GM19455 (cell line): ENCODE measurements around the gene PTBP1.

Experiments
- ATAC-seq: cut with Tn5 transposase; IDR thresholded peaks from one replicate; pipeline ENCODE4 v1.9.1; 2021; ENCODE audit not compliant: unreplicated experiment

The PTBP1 gene

DNA sequence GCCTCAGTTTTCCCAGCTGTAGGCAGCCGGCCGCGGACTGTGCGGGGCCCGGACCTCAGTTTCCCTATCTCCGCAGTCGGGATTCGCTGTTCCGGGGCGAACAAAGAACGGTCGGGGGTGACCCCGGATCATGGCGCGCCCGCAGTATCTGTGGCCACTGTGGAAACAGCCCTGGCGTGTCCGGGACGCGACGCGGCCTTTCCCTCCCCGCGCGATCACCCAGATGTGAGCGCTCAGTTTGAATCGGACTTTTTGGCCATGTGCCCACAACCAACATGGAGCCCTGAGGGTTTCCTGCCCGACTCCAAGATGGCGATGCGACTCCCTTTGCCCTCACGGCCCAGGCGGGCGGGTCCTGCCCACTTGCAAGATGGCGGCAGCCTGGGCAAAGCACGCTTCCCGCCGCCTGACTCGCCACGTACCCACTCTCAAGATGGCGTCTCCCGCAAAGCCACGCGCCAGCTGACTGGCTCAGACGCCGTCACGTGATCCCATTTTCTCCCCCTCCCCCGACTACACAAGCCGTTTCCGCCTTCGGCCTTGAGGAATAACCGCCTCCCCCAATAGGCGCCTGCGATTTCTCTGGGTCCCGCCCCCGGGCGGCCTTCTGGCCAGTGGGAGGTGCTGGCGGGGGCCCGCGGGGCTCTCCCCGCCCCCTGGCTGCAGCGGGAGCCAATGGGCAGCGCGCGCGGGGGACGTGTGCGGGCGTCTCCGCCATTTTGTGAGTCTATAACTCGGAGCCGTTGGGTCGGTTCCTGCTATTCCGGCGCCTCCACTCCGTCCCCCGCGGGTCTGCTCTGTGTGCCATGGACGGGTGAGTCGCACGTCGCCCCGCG, at the start of gene PTBP1:
TSS of gene PTBP1 (plus strand) at position 761 of the 836 bp plus-strand sequence. CDS start at position 807, 46 bp downstream.
- peak; percentile 75 for ATAC-seq

DNA sequence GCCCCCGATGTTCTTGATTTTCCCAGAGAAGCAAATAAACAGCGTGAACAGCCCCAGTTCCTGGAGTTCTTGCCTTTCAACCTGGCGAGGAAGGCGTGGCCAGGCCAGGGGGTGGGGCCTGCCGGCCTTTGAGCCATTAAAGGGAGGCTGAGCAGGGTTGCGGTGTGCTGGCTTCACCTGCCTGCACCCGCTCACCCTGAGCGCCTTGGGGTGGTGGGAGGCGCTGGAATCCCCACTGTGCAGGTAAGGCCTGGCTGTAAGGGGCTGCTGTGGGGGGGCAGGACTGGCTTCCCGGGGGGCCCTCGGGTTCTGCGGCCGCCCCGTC, 49.0 kb upstream of the PTBP1 start:
- no peak for ATAC-seq

DNA sequence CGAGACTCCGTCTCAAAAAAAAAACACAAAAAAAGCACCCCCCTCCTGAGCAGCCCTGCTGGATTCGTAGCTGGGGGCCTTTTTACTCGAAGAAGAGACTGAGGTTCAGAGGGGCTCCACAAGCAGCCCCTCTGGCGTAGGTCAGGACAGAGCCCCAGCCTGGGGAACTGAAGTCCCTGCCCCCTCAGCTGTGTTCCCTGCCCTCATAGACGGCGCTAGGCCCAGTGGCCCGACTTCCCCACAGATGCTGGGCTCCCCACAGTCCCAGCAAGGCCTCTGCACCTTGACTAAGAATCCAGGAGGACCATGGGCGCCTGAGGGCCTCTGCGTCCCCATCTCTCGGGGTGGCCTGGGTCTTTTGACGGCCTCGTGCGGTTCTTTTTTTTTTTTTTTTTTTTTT, 47.4 kb upstream of the PTBP1 start:
- no peak for ATAC-seq

DNA sequence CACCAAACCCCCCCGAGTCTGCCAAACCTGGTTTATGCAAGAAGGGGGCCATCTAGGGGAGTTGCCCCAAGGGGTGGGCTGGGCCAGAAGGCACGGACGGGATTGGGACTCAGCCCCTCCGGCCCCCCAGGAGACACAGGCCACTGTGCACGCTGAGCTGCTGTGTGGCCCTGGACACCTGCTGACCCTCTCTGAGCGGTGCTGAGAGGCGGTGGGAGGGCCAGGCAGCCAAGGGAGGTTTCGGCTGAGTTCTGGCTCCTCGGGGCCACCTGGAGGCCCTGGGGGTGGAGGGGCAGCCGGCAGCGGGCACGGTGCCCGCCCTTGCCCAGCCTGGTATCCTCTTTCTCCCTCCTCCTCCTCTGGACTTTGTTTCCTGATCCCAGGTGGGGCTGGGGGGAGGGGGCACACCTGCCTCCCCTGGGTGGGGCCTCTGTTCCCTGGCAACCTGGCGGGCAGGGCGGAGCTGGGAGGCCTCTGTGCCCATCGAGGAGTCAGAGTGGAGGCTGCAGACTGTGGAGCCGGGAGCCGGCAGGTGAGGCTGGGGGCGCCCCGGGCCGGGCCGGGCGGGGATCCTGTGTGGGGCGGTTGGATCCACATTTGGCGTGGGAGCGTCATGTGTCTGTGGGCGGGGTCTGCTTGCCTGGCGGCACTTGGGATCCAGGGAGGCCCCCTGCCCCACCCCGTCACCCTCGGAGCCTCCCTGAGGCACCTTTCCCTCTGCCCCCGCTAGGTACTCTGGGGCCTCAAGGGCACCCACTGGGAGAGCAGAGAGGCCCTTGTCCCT, 46.4 kb upstream of the PTBP1 start, which contains the start of gene MISP:
TSS of gene MISP (plus strand) at position 473 of the 784 bp plus-strand sequence. CDS start 5,835 bp downstream, outside the sequence.
- no peak for ATAC-seq

DNA sequence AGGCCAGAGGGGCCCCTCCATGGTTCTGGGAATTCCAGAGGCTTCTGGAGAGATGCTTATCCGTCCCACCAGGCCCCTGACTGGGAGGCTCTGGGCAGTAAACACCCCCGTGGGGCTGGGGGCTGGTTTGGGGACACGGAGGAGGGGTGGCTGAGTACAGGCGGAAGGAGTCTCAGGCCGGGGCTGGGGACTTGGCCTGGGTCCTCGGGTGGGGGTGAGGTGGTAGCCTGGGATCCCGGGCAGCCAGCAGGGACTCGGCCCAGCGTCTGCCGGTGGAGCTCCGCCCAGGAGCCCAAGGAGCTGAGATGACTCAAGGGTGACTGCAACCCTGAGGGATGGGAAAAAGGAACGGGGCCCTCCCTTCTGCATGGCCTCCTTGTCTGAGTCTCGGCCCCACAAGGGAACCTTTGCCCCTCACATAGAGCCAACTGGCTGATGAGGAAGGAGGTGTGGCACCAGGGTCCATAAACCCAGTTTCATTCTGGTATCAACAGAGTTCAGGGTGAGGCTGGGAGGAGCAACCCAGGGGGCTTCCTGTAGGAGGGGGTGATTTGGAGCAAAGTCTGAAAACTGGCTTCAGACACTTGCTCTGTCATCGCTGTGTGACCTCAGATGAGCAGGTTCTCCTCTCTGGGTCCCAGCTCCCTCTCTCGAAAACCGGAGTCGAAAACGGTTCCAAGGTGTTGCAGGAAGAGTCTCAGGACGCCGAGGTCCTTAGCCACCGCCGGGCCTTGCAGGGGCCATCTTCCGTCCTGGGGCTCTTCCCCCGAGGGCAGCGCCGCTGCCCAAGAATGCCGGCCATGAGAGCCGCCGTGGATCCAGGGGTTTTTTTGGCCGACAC, 45.5 kb upstream of the PTBP1 start:
- no peak for ATAC-seq

DNA sequence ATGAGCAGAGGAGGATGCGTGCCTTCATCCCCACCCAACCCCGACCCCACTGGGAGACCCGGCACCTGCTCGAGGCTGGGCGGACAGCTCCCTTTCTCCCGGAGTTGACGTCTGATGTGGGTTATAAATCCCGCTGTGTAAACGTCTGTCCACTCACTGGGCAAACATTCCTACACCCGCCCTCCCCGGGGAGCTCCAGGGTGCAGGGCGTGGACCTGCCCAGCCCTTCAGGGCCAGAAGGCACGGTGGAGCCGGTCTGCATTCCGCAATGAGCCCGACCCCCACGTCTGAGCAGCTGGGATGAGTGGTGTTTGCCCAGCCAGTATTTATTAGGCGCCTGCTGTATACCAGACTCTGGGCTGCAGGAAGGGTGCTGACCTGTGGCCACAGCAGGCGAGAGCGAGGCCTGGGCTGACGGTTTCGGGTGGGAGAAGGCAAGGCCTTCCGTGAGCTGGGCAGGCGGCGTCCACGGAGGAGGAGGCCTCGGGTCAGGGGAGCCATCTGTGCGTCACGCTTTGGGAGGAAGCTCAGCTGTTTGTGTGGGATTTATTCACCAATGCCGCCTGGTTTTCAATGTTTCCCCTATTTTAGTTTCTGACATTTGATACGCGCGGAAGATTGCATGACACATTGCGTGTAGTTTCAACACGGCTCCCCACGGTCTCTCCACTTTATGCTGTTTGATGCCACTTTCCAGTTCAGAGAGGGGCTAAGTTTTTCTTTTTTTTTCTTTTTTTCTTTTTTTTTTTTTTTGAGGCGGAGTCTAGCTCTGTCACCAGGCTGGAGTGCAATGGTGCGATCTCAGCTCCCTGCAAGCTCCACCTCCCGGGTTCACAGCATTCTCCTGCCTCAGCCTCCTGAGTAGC, 44.4 kb upstream of the PTBP1 start:
- ATAC-seq, result no peak

DNA sequence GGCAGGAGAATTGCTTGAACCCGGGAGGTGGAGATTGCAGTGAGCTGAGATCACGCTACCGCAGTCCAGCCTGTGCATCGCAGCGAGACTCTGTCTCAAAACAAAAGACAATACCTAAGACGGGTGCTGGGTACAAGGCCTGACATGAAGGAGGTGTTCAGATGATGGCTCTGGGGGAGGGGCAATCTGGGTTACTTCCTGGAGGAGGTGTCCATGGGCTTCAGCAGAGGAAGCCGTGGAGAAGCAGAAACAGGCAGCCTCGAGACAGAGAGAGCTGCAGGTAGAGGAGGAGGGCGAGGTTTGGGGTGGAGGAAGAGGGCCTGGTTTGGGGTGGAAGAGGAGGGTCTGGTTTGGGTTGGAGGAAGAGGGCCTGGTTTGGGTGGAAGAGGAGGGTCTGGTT, 42.7 kb upstream of the PTBP1 start:
- no peak for ATAC-seq

DNA sequence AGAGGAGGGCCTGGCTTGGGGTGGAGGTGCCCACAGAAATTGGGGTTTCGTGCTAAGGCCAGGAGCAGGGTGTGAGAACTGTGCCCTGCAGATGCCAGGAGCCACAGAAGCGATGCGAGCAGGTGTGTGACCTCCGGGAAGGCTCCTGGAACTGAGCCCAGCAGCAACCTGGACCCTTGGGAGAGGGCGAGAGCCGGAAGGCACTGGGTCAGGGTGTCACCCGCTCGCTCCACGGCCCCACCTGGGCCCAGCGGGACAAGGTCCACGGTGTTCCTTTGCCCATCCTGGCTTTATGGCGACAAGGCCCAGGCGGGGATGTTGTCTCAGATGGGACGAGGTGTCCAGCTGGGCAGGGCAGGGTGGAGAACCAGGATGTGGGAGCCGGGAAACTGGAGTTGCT, 42.2 kb upstream of the PTBP1 start:
- no peak for ATAC-seq

DNA sequence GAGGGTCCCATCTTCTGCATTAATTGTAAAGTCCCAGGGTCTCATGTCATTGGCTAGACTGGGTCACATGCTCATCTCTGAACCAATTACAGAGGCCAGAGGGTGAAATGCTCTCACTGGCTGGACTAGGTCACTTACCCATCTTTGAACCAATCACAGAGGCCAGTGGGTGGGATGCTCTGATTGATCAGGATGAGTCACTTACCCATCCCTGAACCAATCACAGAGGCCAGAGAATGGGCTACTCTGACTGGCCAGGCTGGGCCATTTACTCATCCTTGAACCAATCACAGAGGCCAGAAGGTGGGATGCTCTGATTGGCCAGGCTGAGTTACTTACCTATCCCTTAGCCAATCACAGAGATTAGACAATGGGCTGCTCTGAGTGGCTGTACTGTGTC, 41.0 kb upstream of the PTBP1 start:
- no peak for ATAC-seq

DNA sequence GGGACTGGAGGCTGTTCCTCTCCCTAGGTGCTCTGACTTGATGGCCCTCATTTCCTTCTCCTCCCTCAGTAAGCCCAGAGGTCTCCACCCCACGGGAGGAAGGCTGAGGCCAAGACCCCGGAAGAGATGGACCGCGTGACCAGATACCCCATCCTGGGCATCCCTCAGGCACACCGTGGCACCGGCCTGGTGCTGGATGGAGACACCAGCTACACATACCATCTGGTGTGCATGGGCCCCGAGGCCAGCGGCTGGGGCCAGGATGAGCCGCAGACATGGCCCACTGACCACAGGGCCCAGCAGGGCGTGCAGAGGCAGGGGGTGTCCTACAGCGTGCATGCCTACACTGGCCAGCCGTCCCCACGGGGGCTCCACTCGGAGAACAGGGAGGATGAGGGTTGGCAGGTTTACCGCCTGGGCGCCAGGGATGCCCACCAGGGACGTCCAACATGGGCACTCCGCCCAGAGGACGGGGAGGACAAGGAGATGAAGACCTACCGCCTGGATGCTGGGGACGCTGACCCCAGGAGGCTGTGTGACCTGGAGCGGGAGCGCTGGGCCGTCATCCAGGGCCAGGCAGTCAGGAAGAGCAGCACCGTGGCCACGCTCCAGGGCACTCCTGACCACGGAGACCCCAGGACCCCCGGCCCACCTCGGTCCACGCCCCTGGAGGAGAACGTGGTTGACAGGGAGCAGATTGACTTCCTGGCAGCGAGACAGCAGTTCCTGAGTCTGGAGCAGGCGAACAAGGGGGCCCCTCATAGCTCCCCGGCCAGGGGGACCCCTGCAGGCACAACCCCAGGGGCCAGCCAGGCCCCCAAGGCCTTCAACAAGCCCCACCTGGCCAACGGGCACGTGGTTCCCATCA, 40.2 kb upstream of the PTBP1 start:
- no peak for ATAC-seq

DNA sequence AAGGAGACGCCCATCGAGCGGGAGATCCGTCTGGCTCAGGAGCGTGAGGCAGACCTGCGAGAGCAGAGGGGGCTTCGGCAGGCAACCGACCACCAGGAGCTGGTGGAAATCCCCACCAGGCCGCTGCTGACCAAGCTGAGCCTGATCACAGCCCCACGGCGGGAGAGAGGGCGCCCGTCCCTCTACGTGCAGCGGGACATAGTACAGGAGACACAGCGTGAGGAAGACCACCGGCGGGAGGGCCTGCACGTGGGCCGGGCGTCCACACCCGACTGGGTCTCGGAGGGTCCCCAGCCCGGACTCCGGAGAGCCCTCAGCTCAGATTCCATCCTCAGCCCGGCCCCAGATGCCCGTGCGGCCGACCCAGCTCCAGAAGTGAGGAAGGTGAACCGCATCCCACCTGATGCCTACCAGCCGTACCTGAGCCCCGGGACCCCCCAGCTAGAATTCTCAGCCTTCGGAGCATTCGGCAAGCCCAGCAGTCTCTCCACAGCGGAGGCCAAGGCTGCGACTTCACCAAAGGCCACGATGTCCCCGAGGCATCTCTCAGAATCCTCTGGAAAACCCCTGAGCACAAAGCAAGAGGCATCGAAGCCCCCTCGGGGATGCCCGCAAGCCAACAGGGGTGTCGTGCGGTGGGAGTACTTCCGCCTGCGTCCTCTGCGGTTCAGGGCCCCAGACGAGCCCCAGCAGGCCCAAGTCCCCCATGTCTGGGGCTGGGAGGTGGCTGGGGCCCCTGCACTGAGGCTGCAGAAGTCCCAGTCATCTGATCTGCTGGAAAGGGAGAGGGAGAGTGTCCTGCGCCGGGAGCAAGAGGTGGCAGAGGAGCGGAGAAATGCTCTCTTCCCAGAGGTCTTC, 39.2 kb upstream of the PTBP1 start:
- no peak for ATAC-seq

DNA sequence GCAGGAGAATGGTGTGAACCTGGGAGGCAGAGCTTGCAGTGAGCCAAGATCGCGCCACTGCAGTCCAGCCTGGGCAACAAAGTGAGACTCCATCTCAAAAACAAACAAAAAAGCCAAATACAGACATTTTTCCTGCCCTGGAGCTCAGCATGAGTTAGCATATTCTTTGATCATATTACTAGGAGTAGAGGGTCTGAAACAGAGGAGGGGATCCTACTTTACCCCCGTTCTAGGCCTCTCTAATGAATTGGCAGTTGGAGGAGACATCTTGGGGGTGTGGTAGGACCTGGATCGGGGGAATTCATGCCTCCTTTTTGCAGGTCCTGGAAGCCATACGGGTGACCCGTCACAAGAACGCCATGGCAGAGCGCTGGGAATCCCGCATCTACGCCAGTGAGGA, 34.1 kb upstream of the PTBP1 start:
- no peak for ATAC-seq

DNA sequence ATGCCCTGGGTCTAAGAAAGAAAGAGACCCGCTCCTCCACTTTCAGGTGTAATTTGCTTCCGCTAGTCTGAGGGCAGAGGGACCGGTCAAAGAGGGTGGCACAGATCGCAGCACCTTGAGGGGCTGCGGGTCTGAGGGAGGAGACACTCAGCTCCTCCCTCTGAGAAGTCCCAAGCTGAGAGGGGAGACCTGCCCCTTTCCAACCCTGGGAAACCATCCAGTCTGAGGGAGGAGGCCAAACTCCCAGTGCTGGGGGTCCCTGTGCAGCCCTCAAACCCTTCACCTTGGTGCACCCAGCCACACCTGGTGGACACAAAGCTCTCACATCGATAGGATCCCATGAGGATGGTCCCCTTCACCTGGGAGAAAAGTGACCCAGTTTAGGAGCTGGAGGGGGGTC, 33.4 kb upstream of the PTBP1 start:
- no peak for ATAC-seq

DNA sequence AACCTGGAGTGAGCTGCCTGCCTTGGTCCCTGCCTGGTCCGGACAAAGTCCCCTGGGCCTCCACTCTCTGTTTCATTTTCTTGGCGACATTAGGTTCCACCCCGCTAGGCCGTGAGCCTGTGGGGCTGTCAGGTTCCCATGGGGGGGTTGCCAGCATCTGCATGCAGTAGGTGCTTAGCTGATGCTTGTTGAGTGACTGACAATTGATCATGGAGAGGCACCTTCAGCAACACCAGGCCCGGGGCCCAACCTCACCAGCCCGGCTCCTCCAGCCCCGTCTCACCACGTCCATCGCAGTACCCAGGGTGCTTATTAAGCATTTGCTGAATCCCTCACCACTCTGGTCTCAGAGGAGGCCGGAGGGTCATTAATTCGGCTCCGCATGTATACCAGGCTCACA, 33.0 kb upstream of the PTBP1 start:
- no peak for ATAC-seq

DNA sequence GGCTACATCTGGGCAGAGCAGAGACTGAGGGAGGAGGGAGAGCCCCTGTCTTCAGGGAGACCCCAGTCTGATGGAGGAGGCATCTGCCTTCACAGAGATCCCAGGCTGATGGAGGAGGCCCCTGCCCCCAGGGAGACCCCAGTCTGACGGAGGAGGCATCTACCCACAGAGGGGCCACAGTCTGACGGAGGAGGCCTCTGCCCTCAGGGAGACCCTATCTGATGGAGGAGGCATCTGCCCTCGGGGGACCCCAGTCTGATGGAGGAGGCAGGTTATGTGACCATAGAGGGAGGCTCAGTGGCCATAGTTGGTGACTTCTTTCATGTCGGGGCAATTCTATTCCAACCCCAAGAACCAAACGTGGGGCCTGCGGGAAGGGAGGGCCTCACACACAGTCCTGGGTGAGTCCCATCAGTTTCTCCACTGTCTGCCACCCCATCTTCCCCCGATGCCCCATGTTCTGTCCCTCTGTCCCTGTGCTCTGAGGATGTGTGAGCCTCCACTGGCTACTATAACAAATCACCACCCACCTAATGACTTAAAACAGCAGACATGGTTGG, 32.0 kb upstream of the PTBP1 start:
- ATAC-seq, result no peak

DNA sequence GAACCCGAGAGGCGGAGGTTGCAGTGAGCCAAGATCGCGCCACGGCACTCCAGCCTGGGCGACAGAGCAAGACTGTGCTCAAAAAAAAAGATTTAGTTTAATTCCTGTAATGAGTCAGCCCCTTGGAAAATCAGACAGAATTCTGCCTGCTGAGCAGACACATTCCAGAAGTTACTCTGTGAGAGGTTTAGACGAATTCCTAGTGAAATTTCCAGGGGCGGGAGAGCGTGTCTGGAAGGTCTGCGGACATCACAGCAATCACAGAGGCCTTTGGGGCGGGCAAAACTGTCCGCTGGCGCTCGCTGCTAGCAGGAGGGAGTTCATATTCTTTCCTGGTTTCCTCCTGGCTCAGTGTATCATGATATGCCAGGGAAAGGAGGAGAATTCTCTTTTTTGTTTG, 28.8 kb upstream of the PTBP1 start:
- ATAC-seq, result no peak

DNA sequence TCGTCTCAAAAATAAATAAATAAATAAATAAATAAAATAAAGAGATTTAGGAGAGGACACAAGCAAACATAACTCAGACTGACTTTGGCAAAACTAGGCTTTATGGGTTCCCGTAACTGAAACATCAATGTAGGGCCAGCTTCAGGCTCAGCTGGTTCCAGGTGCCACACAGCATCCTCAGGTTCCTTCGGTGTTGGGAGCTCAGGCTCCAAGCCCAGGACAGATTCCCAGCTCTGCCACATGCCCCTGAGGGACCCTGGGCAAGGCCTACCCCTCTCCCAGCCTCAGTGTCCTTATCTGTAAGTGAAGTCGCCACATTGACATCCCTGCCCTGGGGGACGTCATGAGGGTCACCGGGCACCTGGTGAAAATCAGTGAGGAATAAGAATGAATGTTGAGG, 27.6 kb upstream of the PTBP1 start:
- no peak for ATAC-seq

DNA sequence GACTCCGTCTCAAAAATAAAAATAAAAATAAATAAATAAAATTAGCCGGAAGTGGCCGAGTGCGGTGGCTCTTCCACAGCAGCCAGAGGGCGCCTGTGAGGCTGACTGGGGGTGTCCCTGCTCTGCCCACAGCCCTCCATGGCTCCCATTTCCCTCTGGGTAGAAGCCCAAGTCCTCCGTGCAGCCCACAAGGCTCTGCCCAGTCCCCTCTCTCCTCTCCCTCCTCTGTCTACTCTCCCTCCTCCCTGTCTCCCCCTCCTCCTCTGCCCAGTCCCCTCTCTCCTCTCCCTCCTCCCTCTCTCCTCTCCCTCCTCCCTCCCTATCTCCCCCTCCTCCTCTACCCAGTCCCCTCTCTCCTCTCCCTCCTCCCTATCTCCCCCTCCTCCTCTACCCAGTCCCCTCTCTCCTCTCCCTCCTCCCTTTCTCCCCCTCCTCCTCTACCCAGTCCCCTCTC, 25.9 kb upstream of the PTBP1 start:
- ATAC-seq, result no peak
